SKM-1 (cell line): Measurements from ENCODE around the gene GFM1.
A peak's percentile ranks its signal among the peaks of the same experiment; 100 is the strongest.

ENCODE experiments used
- DNase-seq: peaks from one replicate; lab custom pipeline; 2025; ENCODE audit not compliant: unreplicated experiment; lab: John Stamatoyannopoulos, UW

The GFM1 gene

GRCh38 chr3:158723991-158724390 is 79.7 kb downstream of the GFM1 start:
- DNase-seq = no peak

- no peak for DNase-seq
Observed at GRCh38 chr3:158725348-158726011, 81.2 kb downstream of the GFM1 start.

- peak; percentile 71 for DNase-seq
Observed at GRCh38 chr3:158727206-158728060, 83.1 kb downstream of the GFM1 start.

GRCh38 chr3:158728061-158728377 is 83.7 kb downstream of the GFM1 start:
- no peak for DNase-seq

- no peak for DNase-seq
Observed at GRCh38 chr3:158728851-158729250, 84.5 kb downstream of the GFM1 start.

GRCh38 chr3:158731486-158731885 is 87.2 kb downstream of the GFM1 start:
- no peak for DNase-seq

- no peak for DNase-seq
Observed at GRCh38 chr3:158731938-158732855, 87.9 kb downstream of the GFM1 start, which contains the start of gene RARRES1. Gene RARRES1, minus strand, starts transcription at chr3:158732457. Its CDS starts 42 bp downstream, at chr3:158732415.

- DNase-seq = no peak
Observed at GRCh38 chr3:158732856-158733200, 88.5 kb downstream of the GFM1 start.

GRCh38 chr3:158733656-158734055 is 89.3 kb downstream of the GFM1 start:
- no peak for DNase-seq

GRCh38 chr3:158735296-158736033 is 91.1 kb downstream of the GFM1 start:
- no peak for DNase-seq

- DNase-seq = no peak
Observed at GRCh38 chr3:158737410-158737809, 93.1 kb downstream of the GFM1 start.

GRCh38 chr3:158737976-158738615 is 93.8 kb downstream of the GFM1 start:
- no peak for DNase-seq

GRCh38 chr3:158738653-158739052 is 94.3 kb downstream of the GFM1 start:
- DNase-seq = no peak

GRCh38 chr3:158739078-158739477 is 94.8 kb downstream of the GFM1 start:
- DNase-seq = no peak

GRCh38 chr3:158739661-158740060 is 95.3 kb downstream of the GFM1 start:
- no peak for DNase-seq
